PC-3 (cell line): ENCODE data around the gene PDGFB. TPM values are rescaled to one million over a fixed set of nuclear protein-coding genes. Genes with fewer than 3 reads are reported as not detected.

Experiments used
- ATAC-seq: fragments of 200-7000 bp; cut with Tn5 transposase; 2 replicates; pipeline ENCODE4 v1.9.1; 2020; ENCODE audit warnings: mild to moderate bottlenecking, moderate library complexity
- BruUV-seq: library from RNA; stranded (reverse); fragments of 400-500 nt; replicated peaks from 2 replicates; lab custom pipeline; 2021; lab: Mats Ljungman, UMichigan
- CTCF ChIA-PET: fragments of 300-600 bp; sonication (Branson Sonifier 250); formaldehyde crosslinking; loops from one replicate; lab custom pipeline; 2022; ENCODE audit warnings: antibody characterized with exemption; lab: Charles Lee
- POLR2A ChIA-PET: fragments of 300-600 bp; sonication (Branson Sonifier 250); formaldehyde crosslinking; loops from one replicate; lab custom pipeline; 2022; ENCODE audit warnings: antibody characterized with exemption; ENCODE audit not compliant: unreplicated experiment; lab: Charles Lee
- DNase-seq: peaks from one replicate; pipeline ENCODE4 v3.0.0-alpha.2; 2015
- H2AFZ ChIP-seq: fragments of 300-600 bp; sonication (generic); 2 replicates; pipeline ENCODE4 v1.6.0; 2016; ENCODE audit warnings: antibody characterized with exemption, low read length
- H3F3A ChIP-seq: fragments of 300-600 bp; sonication (generic); one replicate; pipeline ENCODE4 v1.6.0; 2017; ENCODE audit warnings: antibody characterized with exemption, low read length, control low read depth, mild to moderate bottlenecking; ENCODE audit not compliant: unreplicated experiment
- H3K27ac ChIP-seq: fragments of 300-600 bp; sonication (generic); 2 replicates; pipeline ENCODE4 v1.5.1; 2016; ENCODE audit warnings: mild to moderate bottlenecking, low read length
- H3K27me3 ChIP-seq: fragments of 300-600 bp; sonication (generic); 2 replicates; pipeline ENCODE4 v1.6.1; 2016; ENCODE audit warnings: low read length, mixed read lengths
- H3K36me3 ChIP-seq: fragments of 300-600 bp; sonication (generic); 2 replicates; pipeline ENCODE4 v1.6.1; 2016; ENCODE audit warnings: low read depth, mixed run types, low read length, mixed read lengths
- H3K4me1 ChIP-seq: fragments of 300-600 bp; sonication (generic); 2 replicates; pipeline ENCODE4 v1.5.1; 2016; ENCODE audit warnings: low read length; ENCODE audit not compliant: insufficient read depth
- H3K4me2 ChIP-seq: fragments of 300-600 bp; sonication (generic); 2 replicates; pipeline ENCODE4 v1.6.0; 2016; ENCODE audit warnings: low read length
- H3K4me3 ChIP-seq: fragments of 300-600 bp; sonication (generic); 2 replicates; pipeline ENCODE4 v1.5.1; 2016; ENCODE audit warnings: mild to moderate bottlenecking, low read length, mixed read lengths
- H3K79me2 ChIP-seq: fragments of 300-600 bp; sonication (generic); 2 replicates; pipeline ENCODE4 v1.6.1; 2017; ENCODE audit warnings: low read length, mixed read lengths
- H3K9ac ChIP-seq: fragments of 300-600 bp; sonication (generic); 2 replicates; pipeline ENCODE4 v1.6.0; 2016; ENCODE audit warnings: mild to moderate bottlenecking, low read length
- H3K9me2 ChIP-seq: fragments of 300-600 bp; sonication (generic); replicated peaks from 2 replicates; pipeline ENCODE4 v1.6.1; 2016; ENCODE audit warnings: mixed run types, low read length, mixed read lengths
- H3K9me3 ChIP-seq: fragments of 300-600 bp; sonication (generic); 2 replicates; pipeline ENCODE4 v1.6.1; 2016; ENCODE audit warnings: low read length, mixed read lengths
- H4K20me1 ChIP-seq: fragments of 300-600 bp; sonication (generic); 2 replicates; pipeline ENCODE4 v1.6.1; 2016; ENCODE audit warnings: low read length, mixed read lengths
- CTCF ChIP-seq: fragments of 300-600 bp; sonication (generic); conservative IDR thresholded peaks from 2 replicates; pipeline ENCODE4 v1.5.1; 2017; ENCODE audit warnings: antibody characterized with exemption, low read depth, mild to moderate bottlenecking, low read length
- EZH2 ChIP-seq: fragments of 300-600 bp; sonication (generic); IDR thresholded peaks from one replicate; pipeline ENCODE4 v1.6.1; 2017; ENCODE audit warnings: antibody characterized with exemption, mild to moderate bottlenecking, low read length; ENCODE audit not compliant: unreplicated experiment
- EZH2phosphoT487 ChIP-seq: fragments of 300-600 bp; sonication (generic); IDR thresholded peaks from 2 replicates; pipeline ENCODE4 v1.6.1; 2018; ENCODE audit warnings: mild to moderate bottlenecking, antibody characterized with exemption, low read length, borderline replicate concordance
- intact Hi-C: fragments of 100-400 bp; cut with micrococcal nuclease; formaldehyde crosslinking; loops from 2 replicates; pipeline ENCODE4 v1.9.0; 2023
- total RNA-seq: library from RNA; depleted of rRNA; stranded (reverse); fragments of >200 nt; gene quantifications from 2 replicates; pipeline ENCODE4 v1.2.3, GENCODE V29; 2014

Gene PDGFB
- total RNA-seq, 1 experiment from 2014 or later = 33.1 TPM

- Histone ChIP-seq H3K4me2 (peak overlapping the region; percentile 81), H3K9me2 (no peaks in the 10 kb centered on the region), H3K4me3 (peak overlapping the region; percentile 55), H4K20me1 (no peaks in the 10 kb centered on the region), H3K79me2 (no peaks in the 10 kb centered on the region), H3K27me3 (no peaks in the 10 kb centered on the region), H3K9me3 (no peaks in the 10 kb centered on the region), H3K36me3 (no peaks in the 10 kb centered on the region), H3K27ac (peak overlapping the region; percentile 80), H2AFZ (peak overlapping the region; percentile 49; the same call in 1 of the 2 replicates), H3K9ac (peak overlapping the region; percentile 51), H3F3A (no peaks in the 10 kb centered on the region), H3K4me1 (peaks cover 39% of the 10 kb centered on the region)
- intact Hi-C loops = loop anchor here (2.0 to 5.0 kb wide), 3 partner anchors 40 to 78 kb away; no protein-coding TSS in a partner anchor
- ChIA-PET CTCF (interaction anchor here (0.6 kb wide), 1 partner anchor 57 kb away, joined by 3 read pairs; no protein-coding TSS in a partner anchor), POLR2A (interaction anchor here (0.6 kb wide), 2 partner anchors 30 to 67 kb away, joined by 4 read pairs; no protein-coding TSS in a partner anchor)
- ATAC-seq = peak; percentile 21
- TF ChIP-seq EZH2phosphoT487 = no peak
- no peak for TF ChIP-seq EZH2
- no peak for TF ChIP-seq CTCF
- BruUV-seq = no TSS peak
- peak; percentile 71 for DNase-seq
Observed at GRCh38 chr22:39252461-39253434, 8.0 kb upstream of the PDGFB start.

- no peaks in the 10 kb centered on the region for H3K27me3 ChIP-seq
- ChIA-PET POLR2A (interaction anchor here (0.6 kb wide), 1 partner anchor 68 kb away, joined by 4 read pairs; no protein-coding TSS in a partner anchor), CTCF (interaction anchor here (0.6 kb wide), 1 partner anchor 58 kb away, joined by 3 read pairs; no protein-coding TSS in a partner anchor)
- H3K36me3 ChIP-seq = no peaks in the 10 kb centered on the region
- H3K4me3 ChIP-seq = peak overlapping the region; percentile 55; the same call in 1 of the 2 replicates
- no peaks in the 10 kb centered on the region for H3K9me2 ChIP-seq
- no peaks in the 10 kb centered on the region for H3K79me2 ChIP-seq
- H2AFZ ChIP-seq = peak overlapping the region; percentile 49; the same call in 1 of the 2 replicates
- TF ChIP-seq CTCF (no peak), EZH2phosphoT487 (peak; percentile 70; the same call in 1 of the 2 replicates)
- H4K20me1 ChIP-seq = no peaks in the 10 kb centered on the region
- H3K4me2 ChIP-seq = peak overlapping the region; percentile 81
- no peaks in the 10 kb centered on the region for H3F3A ChIP-seq
- intact Hi-C loops = loop anchor here (2.0 to 5.0 kb wide), 3 partner anchors 40 to 77 kb away; no protein-coding TSS in a partner anchor
- H3K9ac ChIP-seq = peak overlapping the region; percentile 51; the same call in 1 of the 2 replicates
- DNase-seq = peak; percentile 88
- ATAC-seq = peak; percentile 67
- H3K9me3 ChIP-seq = no peaks in the 10 kb centered on the region
- peaks cover 39% of the 10 kb centered on the region for H3K4me1 ChIP-seq
- H3K27ac ChIP-seq = peak overlapping the region; percentile 80
- BruUV-seq = no TSS peak
Observed at GRCh38 chr22:39251762-39252460, 7.1 kb upstream of the PDGFB start.
